Amygdala (tissue), 56 donors: Measurements from ENCODE around the gene PLIN3.
"Not testable (repeated sequence)": the region's sequence is repeated elsewhere in the genome, so short reads cannot be mapped to it uniquely, and the experiment has no call there.

ENCODE experiments used
- DNase-seq, 56 donors: peaks; one replicate each; lab custom pipeline; 2025; lab: John Stamatoyannopoulos, UW

Gene PLIN3

DNA sequence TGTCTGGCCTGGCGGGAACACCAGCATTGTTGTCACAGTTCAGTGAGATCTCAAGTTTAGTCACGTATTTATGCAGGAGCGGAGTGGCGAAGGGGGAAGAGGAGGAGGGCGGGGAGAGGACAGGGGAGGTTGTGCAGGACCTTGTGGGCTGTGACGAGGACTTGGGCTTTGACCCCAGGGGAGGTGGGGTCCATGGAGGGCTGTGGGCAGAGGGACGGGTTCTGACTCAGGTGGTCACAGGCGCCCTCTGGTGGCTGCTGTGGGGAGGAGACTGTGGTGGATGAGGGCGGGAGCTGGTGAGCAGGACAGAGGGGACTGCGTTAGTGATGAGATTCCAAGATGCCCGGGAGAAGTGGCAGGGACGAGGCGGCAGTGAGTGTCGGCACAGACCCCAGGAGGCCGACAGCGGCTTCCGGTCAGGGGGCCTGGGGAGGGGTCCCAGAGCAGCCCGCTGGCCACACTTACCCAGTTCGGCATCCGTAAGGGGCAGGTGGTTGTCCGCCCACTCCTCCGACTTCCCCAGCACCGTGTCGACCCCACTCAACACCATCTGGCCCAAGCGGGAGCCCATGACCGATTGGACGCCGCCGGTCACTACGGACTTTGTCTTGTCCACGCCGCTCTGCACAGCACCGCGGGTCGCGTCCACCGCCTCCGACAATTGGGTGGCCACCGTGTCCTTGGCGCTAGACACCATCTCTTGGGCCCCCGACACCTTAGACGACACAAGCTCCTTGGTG, 15.7 kb downstream of the PLIN3 start:
- DNase-seq, result peak in 44 of 56 donors; percentile 5 to 79 (median 34)

DNA sequence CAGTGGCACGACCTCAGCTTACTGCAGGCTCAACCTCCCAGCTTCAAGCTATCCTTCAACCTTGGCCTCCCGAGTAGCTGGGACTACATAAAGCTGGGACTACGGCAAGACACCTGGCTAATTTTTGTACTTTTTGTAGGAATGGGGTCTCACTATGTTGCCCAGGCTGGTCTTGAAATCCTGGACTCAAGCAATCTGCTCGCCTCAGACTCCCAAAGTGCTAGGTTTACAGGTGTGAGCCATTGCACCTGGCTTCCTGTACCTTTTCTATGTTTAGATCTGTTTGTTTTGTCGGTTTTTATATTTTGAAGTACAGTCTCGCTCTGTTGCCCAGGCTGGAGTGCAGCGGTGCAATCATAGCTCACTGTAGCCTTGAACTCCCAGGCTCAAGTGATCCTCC, 18.4 kb downstream of the PLIN3 start:
- no peak for DNase-seq

DNA sequence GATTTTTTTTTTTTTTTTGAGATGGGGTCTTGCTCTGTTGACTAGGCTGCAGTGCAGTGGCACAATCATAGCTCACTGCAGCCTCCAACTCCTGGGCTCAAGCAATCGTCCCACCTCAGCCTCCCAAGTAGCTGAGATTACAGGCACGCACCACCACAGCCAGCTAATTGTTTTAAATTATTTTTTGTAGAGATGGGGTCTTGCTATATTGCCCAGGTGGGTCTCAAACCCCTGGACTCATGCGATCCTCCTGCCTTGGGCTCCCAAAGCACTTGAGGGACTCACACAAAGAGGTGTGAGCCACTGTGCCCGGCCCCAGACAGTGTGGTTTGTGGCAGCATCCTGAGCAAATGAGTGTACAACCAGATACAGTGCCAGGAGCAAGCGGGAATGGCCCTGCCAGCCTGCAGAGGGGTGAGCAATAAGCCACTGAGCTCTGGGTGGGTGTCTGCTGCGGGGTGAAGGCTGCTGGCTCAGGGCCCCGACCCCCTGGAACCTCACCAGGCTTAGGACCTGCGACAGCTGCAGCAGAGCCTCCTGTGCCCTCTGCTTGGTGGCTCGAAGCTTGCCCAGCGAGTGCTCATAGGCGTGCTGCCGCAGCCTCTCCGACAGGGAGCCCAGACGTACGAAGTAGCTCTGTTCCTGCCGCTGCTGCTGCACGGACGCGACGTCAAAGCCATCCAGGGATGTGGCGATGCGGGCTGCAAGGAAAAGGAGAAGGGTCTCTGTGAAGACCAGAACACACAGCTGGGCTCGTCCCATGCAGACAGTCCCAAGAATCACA, 20.1 kb downstream of the PLIN3 start:
- DNase-seq, result no peak

DNA sequence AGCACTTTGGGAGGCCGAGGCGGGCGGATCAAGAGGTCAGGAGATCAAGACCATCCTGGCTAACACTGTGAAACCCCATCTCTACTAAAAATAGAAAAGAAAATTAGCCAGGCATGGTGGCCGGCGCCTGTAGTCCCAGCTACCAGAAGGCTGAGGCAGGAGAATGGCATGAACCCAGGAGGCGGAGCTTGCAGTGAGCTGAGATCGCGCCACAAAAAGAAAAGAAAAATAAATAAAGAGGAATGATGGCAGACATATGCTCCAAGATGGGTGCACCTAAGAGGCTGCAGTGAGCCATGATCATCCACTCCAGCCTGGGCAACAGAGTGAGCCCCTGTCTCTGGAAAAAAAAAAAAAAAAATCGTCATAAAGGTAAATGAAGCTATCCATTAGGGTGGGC, 21.5 kb downstream of the PLIN3 start:
- not testable (repeated sequence) for DNase-seq

DNA sequence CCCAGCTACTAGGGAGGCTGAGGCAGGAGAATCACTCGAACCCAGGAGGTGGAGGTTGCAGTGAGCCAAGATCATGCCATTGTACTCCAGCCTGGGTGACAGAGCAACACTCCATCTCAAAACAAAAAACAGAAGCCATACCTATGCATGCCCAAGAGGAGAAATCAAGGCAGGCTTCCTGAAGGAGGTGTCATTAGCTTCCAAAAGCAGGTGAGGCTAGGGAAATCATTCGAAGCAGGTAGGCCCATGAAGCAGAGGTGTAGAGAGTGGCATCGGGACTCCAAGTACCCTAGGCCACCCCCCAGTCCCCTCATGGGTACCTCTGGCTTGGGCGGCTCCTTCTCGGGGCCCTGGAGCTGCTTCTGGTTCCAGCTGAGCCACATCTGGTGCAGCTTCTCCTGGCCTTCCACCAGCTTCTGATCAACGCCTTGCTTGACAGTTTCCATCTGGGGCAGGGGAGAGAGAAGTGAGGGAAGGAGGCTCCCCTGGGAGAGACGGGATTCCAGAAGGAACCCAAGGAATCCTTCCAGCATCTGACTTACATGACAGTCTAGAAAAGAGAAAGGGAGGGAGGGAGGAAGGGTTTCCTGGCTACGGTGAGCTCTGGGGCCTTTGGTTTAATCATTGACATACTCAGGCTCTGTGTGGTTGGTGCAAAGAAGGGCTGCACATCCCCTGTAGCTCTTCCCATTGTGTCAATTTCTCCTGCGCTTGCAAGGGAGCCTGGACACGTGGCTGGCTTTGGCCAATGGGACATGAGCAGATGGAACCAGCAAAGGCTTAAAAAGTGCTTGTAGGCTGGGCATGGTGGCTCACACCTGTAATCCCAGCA, 22.9 kb downstream of the PLIN3 start:
- no peak for DNase-seq

DNA sequence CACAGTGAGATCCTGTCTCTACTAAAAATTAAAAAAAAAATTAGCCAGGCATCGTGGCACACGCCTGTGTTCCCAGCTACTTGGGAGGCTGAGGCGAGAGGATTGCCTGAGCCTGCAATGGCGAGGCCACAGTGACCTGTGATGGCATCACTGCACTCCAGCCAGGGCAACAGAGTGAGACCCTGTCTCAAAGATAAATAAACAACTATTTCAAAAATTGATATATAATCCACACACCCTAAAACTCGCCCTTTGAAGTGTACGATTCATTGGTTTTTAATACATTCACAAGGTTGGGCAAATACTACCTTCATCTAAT, 23.9 kb downstream of the PLIN3 start:
- no peak for DNase-seq

DNA sequence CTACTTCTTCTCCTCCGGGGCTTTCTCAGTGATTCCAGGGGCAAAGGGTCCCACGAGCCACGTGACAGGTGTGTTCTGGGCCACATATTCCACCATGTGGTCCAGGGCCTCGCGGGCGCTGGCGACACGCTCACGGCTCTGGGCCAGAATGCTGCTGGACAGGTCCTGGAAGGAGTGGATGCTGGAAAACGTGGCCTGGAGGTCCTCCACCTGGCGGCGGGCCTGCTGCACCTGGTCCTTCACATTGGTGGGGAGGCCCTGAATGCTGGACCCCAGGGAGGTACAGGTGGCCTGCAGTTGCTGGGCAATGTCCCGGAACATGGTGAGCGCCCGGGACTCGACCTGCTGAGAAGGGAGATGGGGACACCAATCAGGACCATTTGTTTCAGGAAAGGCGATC, 28.3 kb downstream of the PLIN3 start:
- DNase-seq, result no peak

DNA sequence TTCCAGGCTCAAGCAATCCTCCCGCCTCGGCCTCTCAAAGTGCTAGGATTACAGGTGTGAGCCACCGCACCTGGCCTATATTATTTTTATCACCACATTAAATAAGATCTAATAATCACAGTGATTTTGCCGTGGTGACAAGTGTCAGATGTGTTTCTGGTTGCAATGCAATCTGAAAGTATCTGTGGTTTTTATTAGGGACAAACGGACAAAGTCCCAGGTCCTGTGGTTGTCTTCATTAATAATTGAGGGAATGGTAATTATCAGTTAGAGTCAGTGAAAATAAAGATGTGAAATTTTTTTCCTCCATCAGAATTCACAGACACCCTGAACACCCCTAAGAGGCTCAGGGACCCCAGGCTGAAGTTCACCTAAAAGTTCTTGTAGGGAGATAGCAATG, 34.7 kb downstream of the PLIN3 start:
- no peak for DNase-seq

DNA sequence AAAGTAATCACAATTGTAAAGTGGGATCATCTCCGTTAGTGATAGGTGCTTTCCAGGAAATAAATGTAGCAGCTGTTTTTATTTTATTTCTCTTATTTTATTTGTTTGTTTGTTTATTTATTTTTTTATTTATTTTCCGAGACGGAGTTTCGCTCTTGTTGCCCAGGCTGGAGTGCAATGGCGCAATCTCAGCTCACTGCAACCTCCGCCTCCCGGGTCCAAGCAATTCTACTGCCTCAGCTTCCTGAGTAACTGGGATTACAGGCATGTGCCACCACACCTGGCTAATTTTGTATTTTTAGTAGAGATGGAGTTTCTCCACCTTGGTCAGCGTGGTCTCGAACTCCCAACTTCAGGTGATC, 35.5 kb downstream of the PLIN3 start:
- not testable (repeated sequence) for DNase-seq

DNA sequence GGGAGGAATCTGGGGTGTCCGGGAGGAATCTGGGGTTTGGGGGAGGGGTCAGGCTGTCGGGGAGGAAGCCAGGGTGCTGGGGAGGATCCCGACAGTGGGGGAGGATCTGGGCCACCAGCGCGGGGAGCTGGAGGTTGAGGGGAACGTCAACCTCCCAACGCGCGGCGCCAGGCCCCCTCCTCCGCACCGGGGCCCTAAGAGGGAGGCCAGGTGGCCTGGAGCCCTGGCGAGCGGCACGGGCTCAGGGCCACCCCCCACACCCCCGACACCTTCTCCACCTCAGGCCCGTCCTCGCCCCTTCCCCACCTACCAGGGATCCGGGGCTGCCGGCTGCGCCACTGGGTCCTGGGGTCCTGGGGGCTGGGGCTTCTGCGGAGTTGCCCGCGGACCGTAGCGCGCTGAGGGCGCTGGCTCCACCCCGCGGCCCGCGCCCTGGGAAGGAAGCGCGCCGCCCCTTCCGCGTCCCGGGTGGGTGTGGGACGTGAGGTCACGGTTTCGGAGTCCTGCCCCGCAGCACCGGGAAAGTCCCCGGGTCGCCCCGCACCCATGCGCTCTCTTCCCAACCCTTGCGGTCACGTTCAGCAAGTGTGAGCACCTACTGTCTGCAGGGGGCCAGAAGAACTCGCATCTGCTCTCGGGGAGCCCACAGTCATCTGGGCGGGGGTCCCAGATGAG, 36.0 kb downstream of the PLIN3 start, which contains the start of gene TICAM1:
Gene TICAM1 (minus strand): TSS at position 409 of the 675 bp plus-strand sequence. CDS start 13,335 bp downstream, outside the sequence.
- peak in 27 of 56 donors; percentile 5 to 61 (median 24) for DNase-seq

DNA sequence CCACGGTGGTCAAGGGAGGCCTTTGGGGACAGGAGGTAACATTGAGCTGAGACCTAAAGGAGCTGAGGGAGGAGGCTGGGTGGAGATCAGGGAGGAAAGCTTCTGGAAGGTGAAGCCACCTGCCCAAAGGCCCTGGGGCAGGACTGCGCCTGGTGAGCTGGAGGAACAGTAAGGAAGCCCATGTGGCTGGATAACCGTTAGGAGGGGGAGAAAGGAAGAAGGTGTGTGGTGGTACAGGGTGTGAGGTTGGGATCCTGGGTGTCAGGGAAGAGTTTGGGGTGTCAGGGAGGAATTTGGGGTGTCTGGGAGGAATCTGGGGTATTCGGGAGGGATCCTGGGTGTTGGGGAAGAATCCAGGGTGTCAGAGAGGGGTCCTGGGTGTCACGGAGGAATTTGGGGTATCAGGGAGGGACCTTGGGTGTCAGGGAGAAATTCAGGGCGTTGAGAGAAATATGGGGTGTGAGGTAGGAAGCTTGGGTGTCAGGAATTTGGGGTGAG, 36.6 kb downstream of the PLIN3 start:
- DNase-seq, result no peak

DNA sequence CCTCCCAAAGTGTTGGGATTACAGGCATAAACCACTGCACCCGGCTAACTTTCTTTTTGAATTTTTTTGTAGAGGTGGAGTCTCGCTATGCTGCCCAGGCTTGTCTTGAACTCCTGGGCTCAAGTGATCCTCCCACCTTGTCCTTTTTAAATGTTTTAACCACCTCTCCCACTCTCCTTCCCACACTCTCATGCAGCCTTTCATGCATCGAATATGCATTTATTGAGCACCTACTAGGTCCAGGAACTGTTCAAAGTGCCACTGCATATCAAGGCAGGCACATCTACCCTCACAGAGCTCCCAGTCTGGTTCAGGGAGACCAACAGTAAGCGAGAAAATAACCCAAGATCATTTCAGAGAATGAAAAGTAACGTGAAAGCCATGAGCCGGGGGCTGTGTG, 37.1 kb downstream of the PLIN3 start:
- DNase-seq, result no peak

DNA sequence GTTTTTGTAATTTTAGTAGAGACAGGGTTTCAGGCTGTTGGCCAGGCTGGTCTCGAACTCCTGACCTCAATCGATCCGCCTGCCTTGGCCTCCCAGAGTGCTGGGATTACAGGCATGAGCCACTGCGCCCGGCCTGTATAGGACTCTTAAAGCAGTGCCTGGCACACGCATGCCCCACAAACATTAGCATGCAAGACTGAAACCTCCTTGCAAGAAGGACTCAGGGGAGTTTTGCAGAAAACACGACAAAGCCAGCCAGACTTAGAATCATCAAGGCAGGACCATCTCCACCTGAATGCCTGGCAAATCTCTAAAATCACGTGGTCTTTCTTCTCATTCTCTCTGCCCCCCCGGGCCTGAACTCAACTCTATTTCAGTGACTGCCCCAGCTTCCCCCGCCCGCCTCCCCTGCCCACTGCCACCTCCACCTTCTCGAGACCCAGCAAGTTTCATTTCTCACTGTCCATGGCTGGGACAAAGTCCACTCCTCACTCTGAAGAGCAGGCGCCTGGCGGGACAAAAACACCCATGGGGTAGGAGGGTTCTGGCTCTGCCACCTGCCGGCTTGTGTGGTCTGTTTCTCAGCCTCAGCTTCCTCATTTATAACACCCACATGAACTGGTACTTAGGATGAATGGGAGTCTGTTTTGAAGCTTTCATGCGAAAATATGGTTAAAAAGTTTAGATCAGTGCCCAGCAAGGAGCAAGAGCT, 38.3 kb downstream of the PLIN3 start:
- DNase-seq, result peak in 20 of 56 donors; percentile 2 to 43 (median 18)

DNA sequence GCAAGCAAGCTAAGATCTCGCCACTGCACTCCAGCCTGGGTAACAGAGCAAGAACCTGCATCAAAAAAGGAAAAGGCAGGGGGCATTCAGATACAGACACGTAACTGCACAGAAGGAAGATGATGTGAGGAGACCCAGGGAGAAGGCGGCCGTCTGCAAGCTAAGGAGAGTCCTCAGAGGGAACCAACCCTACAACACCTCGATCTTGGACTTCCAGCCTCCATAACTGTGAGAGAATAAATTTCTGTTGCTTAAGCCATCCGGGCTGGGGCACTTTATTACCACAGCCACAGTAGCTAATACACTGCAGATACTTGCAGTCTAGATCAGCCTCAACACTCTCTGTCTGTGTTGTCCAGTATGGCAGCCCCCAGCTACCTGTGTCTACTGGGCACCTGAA, 43.9 kb downstream of the PLIN3 start:
- no peak for DNase-seq

DNA sequence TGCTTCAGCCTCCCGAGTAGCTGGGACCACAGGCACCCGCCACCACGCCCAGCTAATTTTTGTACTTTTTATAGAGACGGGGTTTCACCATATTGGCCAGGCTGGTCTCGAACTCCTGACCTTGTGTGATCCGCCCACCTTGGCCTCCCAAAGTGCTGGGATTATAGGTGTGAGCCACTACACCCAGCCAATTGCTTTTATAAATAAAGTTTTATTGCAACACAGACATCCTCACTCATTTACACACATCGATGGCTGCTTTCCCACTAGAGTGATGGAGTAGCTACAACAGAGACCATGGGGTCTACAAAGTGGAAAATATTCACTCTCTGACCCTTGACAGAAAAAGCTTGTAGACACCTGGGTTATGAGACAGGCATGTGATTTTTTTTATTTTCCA, 45.1 kb downstream of the PLIN3 start:
- DNase-seq, result not testable (repeated sequence)

DNA sequence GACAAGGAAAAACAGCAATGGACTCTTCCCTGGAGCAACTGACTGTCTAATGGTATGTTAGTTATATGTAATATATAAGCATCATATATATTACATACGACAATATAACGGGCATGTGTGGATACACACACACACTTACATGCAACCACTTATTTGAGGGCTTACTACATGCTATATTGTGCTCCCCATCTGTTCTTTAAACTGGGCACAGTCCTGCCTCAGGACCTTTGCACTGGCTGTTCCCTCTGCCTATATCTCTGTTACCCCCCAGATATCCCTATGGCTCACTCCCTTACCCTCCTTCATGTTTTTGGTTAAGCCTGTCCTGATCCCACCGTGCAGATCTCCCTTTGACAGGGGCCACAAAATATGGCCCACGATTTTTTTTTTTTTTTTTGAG, 46.2 kb downstream of the PLIN3 start:
- no peak for DNase-seq

DNA sequence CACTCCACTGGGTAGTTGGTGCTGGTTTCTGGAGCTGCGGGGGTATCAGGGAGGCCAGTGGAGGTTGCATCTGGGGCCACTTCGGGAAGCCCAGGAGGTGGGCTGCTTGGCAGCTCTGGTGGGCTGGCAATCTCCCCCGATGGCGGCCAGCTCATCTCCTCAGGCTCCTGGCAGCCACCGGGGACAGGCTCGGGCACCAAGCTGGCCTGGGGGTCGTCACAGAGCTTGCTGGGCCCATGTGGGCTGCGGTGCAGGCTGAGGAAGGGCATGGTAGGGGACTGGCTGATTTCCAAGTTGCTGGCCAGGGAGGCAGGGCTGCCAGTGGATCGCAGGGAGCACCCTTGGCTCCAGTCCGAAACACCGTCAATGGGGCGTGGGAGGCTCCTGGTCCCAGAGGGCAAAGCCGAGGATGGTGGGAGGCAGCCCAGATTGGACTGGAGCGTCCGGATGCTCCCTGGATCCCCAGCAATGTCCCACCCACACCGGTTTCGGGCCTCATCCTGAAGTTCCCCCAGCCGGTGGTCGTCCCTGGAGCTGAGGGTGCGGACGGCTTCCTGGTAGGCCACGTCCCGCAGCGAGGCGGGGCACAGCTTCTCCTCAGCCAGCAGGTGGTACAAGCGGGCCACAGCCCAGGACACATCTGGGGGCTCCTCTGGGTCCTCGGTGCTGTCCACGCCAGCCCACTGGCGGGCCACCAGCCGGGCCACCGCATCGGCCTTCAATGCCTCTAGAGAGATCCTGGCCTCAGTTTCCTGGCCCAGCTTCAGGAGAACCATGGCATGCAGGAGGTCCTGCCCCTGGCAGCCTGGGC, 49.8 kb downstream of the PLIN3 start:
- no peak for DNase-seq

DNA sequence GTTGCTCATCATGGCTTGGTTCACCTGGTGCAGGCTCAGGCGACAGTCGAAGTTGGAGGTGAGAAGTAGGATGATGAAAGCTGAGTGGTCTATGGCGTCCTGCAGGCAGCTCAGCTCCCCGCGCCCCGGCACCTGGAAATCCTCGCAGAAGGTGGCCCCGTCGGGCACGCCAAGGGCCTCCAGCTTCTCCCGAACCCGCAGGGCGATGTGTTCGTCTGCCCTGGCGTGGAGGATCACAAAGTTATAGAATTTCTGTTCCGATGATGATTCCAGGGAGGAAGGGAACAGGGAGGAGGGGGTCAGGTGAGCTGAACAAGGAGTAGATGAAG, 50.6 kb downstream of the PLIN3 start:
- DNase-seq, result peak in 1 of 56 donors; percentile 9
